NOMO-1 treated with DMSO at 0.1 percent for 48 hours (cell line): Measurements from ENCODE around the gene SLC35F3.
"Not testable (repeated sequence)": the region's sequence is repeated elsewhere in the genome, so short reads cannot be mapped to it uniquely, and the experiment has no call there.

Experiments
- DNase-seq: peaks from one replicate; lab custom pipeline; 2025; ENCODE audit not compliant: unreplicated experiment; lab: John Stamatoyannopoulos, UW

Gene SLC35F3

GRCh38 chr1:234139966-234140365 is 235.5 kb downstream of the SLC35F3 start:
- no peak for DNase-seq

GRCh38 chr1:234140388-234140787 is 235.9 kb downstream of the SLC35F3 start:
- DNase-seq = no peak

- no peak for DNase-seq
These were observed 236.5 kb downstream of the SLC35F3 start for GRCh38 chr1:234141006-234141405.

- DNase-seq = no peak
These were observed 239.2 kb downstream of the SLC35F3 start for GRCh38 chr1:234143681-234144080.

- DNase-seq = no peak
These were observed 240.4 kb downstream of the SLC35F3 start for GRCh38 chr1:234144901-234145300.

GRCh38 chr1:234148350-234148749 is 243.9 kb downstream of the SLC35F3 start:
- DNase-seq = no peak

- DNase-seq = no peak
These were observed 244.3 kb downstream of the SLC35F3 start for GRCh38 chr1:234148816-234149215.

- DNase-seq = no peak
These were observed 244.7 kb downstream of the SLC35F3 start for GRCh38 chr1:234149217-234149616.

- DNase-seq = no peak
These were observed 246.4 kb downstream of the SLC35F3 start for GRCh38 chr1:234150892-234151291.

- DNase-seq = not testable (repeated sequence)
These were observed 247.9 kb downstream of the SLC35F3 start for GRCh38 chr1:234152344-234152743.

GRCh38 chr1:234154320-234155251 is 250.1 kb downstream of the SLC35F3 start:
- peak; percentile 57 for DNase-seq

GRCh38 chr1:234162661-234163060 is 258.2 kb downstream of the SLC35F3 start:
- DNase-seq = no peak

- DNase-seq = no peak
These were observed 258.9 kb downstream of the SLC35F3 start for GRCh38 chr1:234163267-234163919.

GRCh38 chr1:234164098-234164709 is 259.7 kb downstream of the SLC35F3 start:
- DNase-seq = no peak

- DNase-seq = no peak
These were observed 263.7 kb downstream of the SLC35F3 start for GRCh38 chr1:234168061-234168724.

GRCh38 chr1:234169161-234169849 is 264.8 kb downstream of the SLC35F3 start:
- DNase-seq = no peak

GRCh38 chr1:234170067-234170466 is 265.6 kb downstream of the SLC35F3 start:
- DNase-seq = no peak

- peak; percentile 10 for DNase-seq
These were observed 266.1 kb downstream of the SLC35F3 start for GRCh38 chr1:234170622-234171021.

- DNase-seq = no peak
These were observed 269.5 kb downstream of the SLC35F3 start for GRCh38 chr1:234173968-234174367.

- DNase-seq = no peak
These were observed 270.9 kb downstream of the SLC35F3 start for GRCh38 chr1:234175363-234175762.

- no peak for DNase-seq
These were observed 271.5 kb downstream of the SLC35F3 start for GRCh38 chr1:234176000-234176399.
